ENCODE results near the gene C12orf42.

GRCh38 chr12:103520686-103521215 lies 25.0 kb upstream of the C12orf42 start:
- TF ChIP-seq CTCF (IDR thresholded peaks at IDR 0.05), result no peak
- TF ChIP-seq EP300 (IDR thresholded peaks at IDR 0.05), result no peak
- no peak for TF ChIP-seq POLR2A (IDR thresholded peaks at IDR 0.05)

Data from tibial nerve (tissue), 4 donors.